ENCODE results near the gene TRAF5.
A peak's percentile ranks its signal among the peaks of the same experiment; 100 is the strongest.
"Not testable (repeated sequence)": the region's sequence is repeated elsewhere in the genome, so short reads cannot be mapped to it uniquely, and the experiment has no call there.

Gene TRAF5

GRCh38 chr1:211386921-211387320 is 60.3 kb downstream of the TRAF5 start:
- H3K4me2 ChIP-seq (ENCODE audit: low read depth, low read length): no peak overlapping the region
- no peaks in the 10 kb centered on the region for H3K27me3 ChIP-seq (replicated peaks; ENCODE audit: insufficient read depth, low read length)
- no peak for DNase-seq
- no peak overlapping the region for H3K4me3 ChIP-seq (ENCODE audit: low read length)
- H3F3A ChIP-seq (ENCODE audit: insufficient read depth, low read length): no peaks in the 10 kb centered on the region; the same call in 1 of the 2 replicates
- no peaks in the 10 kb centered on the region for H3K36me3 ChIP-seq (replicated peaks; ENCODE audit: insufficient read depth, low read length)
- no peak overlapping the region for H3K27ac ChIP-seq (ENCODE audit: low read length)
- H3K9me3 ChIP-seq (replicated peaks; ENCODE audit: insufficient read depth, low read length): no peaks in the 10 kb centered on the region
- H3K4me1 ChIP-seq (ENCODE audit: low read length): peaks cover 16% of the 10 kb centered on the region
- no peaks in the 10 kb centered on the region for H4K20me1 ChIP-seq (ENCODE audit: insufficient read depth, low read length)
- TF ChIP-seq EZH2 (optimal IDR thresholded peaks at IDR 0.05; ENCODE audit: low read depth, low read length) (no peak), EZH2phosphoT487 (IDR thresholded peaks at IDR 0.05; ENCODE audit: low read length) (no peak), CTCF (IDR thresholded peaks at IDR 0.05; ENCODE audit: low read length) (no peak)
- H2AFZ ChIP-seq (ENCODE audit: low read length): no peak overlapping the region
- H3K79me2 ChIP-seq (ENCODE audit: low read length): peaks cover 13% of the 10 kb centered on the region
- no peak overlapping the region for H3K9ac ChIP-seq (ENCODE audit: low read length)
- H3K9me2 ChIP-seq (replicated peaks; ENCODE audit: insufficient read depth, low read length): no peaks in the 10 kb centered on the region

- not testable (repeated sequence) for H3K9me2 ChIP-seq (replicated peaks; ENCODE audit: insufficient read depth, low read length); H3K4me1 ChIP-seq (ENCODE audit: low read length); H3K36me3 ChIP-seq (replicated peaks; ENCODE audit: insufficient read depth, low read length); H3F3A ChIP-seq (ENCODE audit: insufficient read depth, low read length); H4K20me1 ChIP-seq (ENCODE audit: insufficient read depth, low read length); DNase-seq; H3K27ac ChIP-seq (ENCODE audit: low read length); H3K79me2 ChIP-seq (ENCODE audit: low read length); H3K27me3 ChIP-seq (replicated peaks; ENCODE audit: insufficient read depth, low read length); H3K9me3 ChIP-seq (replicated peaks; ENCODE audit: insufficient read depth, low read length)
- H3K9ac ChIP-seq (ENCODE audit: low read length): 0 out of 2 replicates have a peak overlapping the region, but pooled peaks have one; percentile 52
- H3K4me2 ChIP-seq (ENCODE audit: low read depth, low read length): peak overlapping the region; percentile 69
- peak overlapping the region; percentile 63; the same call in 1 of the 2 replicates for H3K4me3 ChIP-seq (ENCODE audit: low read length)
- peak overlapping the region; percentile 65 for H2AFZ ChIP-seq (ENCODE audit: low read length)
Observed at GRCh38 chr1:211390829-211391228, 64.2 kb downstream of the TRAF5 start.

- Histone ChIP-seq H3K4me1 (ENCODE audit: low read length) (peaks cover 10% of the 10 kb centered on the region), H3K4me3 (ENCODE audit: low read length) (no peak overlapping the region), H3K27me3 (replicated peaks; ENCODE audit: insufficient read depth, low read length) (no peaks in the 10 kb centered on the region), H3K27ac (ENCODE audit: low read length) (no peak overlapping the region), H4K20me1 (ENCODE audit: insufficient read depth, low read length) (no peaks in the 10 kb centered on the region), H3K79me2 (ENCODE audit: low read length) (0 out of 2 replicates have a peak, but pooled peaks cover 8% of the 10 kb centered on the region), H3K36me3 (replicated peaks; ENCODE audit: insufficient read depth, low read length) (no peaks in the 10 kb centered on the region), H2AFZ (ENCODE audit: low read length) (no peak overlapping the region), H3K9ac (ENCODE audit: low read length) (no peak overlapping the region), H3K4me2 (ENCODE audit: low read depth, low read length) (peak overlapping the region; percentile 69; the same call in 1 of the 2 replicates), H3K9me3 (replicated peaks; ENCODE audit: insufficient read depth, low read length) (no peaks in the 10 kb centered on the region), H3K9me2 (replicated peaks; ENCODE audit: insufficient read depth, low read length) (no peaks in the 10 kb centered on the region), H3F3A (ENCODE audit: insufficient read depth, low read length) (no peaks in the 10 kb centered on the region)
- DNase-seq: no peak
- TF ChIP-seq EZH2phosphoT487 (IDR thresholded peaks at IDR 0.05; ENCODE audit: low read length) (no peak), CTCF (IDR thresholded peaks at IDR 0.05; ENCODE audit: low read length) (no peak), EZH2 (optimal IDR thresholded peaks at IDR 0.05; ENCODE audit: low read depth, low read length) (no peak)
Observed at GRCh38 chr1:211393203-211393602, 66.6 kb downstream of the TRAF5 start.

- H3K27me3 ChIP-seq (replicated peaks; ENCODE audit: insufficient read depth, low read length); H3K4me3 ChIP-seq (ENCODE audit: low read length); H3K27ac ChIP-seq (ENCODE audit: low read length); H3K4me1 ChIP-seq (ENCODE audit: low read length); DNase-seq; H3F3A ChIP-seq (ENCODE audit: insufficient read depth, low read length); H2AFZ ChIP-seq (ENCODE audit: low read length); H3K4me2 ChIP-seq (ENCODE audit: low read depth, low read length); H3K9me2 ChIP-seq (replicated peaks; ENCODE audit: insufficient read depth, low read length); H3K9me3 ChIP-seq (replicated peaks; ENCODE audit: insufficient read depth, low read length); H4K20me1 ChIP-seq (ENCODE audit: insufficient read depth, low read length); H3K36me3 ChIP-seq (replicated peaks; ENCODE audit: insufficient read depth, low read length); H3K9ac ChIP-seq (ENCODE audit: low read length); H3K79me2 ChIP-seq (ENCODE audit: low read length): not testable (repeated sequence)
Observed at GRCh38 chr1:211398266-211398930, 71.8 kb downstream of the TRAF5 start.

- H3K4me3 ChIP-seq (ENCODE audit: low read length); H3K4me1 ChIP-seq (ENCODE audit: low read length); H3K4me2 ChIP-seq (ENCODE audit: low read depth, low read length); H3K9me2 ChIP-seq (replicated peaks; ENCODE audit: insufficient read depth, low read length); H3K36me3 ChIP-seq (replicated peaks; ENCODE audit: insufficient read depth, low read length); H4K20me1 ChIP-seq (ENCODE audit: insufficient read depth, low read length); H2AFZ ChIP-seq (ENCODE audit: low read length); H3K9ac ChIP-seq (ENCODE audit: low read length); H3K79me2 ChIP-seq (ENCODE audit: low read length); DNase-seq; H3K27ac ChIP-seq (ENCODE audit: low read length); H3K9me3 ChIP-seq (replicated peaks; ENCODE audit: insufficient read depth, low read length); H3K27me3 ChIP-seq (replicated peaks; ENCODE audit: insufficient read depth, low read length); H3F3A ChIP-seq (ENCODE audit: insufficient read depth, low read length): not testable (repeated sequence)
Observed at GRCh38 chr1:211399851-211400393, 73.3 kb downstream of the TRAF5 start.

GRCh38 chr1:211401751-211402150 is 75.1 kb downstream of the TRAF5 start:
- H3K9me2 ChIP-seq (replicated peaks; ENCODE audit: insufficient read depth, low read length); H3K4me2 ChIP-seq (ENCODE audit: low read depth, low read length); H4K20me1 ChIP-seq (ENCODE audit: insufficient read depth, low read length); H3K9me3 ChIP-seq (replicated peaks; ENCODE audit: insufficient read depth, low read length); H3K9ac ChIP-seq (ENCODE audit: low read length); H3K4me3 ChIP-seq (ENCODE audit: low read length); DNase-seq; H3K79me2 ChIP-seq (ENCODE audit: low read length); H3K36me3 ChIP-seq (replicated peaks; ENCODE audit: insufficient read depth, low read length); H3F3A ChIP-seq (ENCODE audit: insufficient read depth, low read length); H3K27ac ChIP-seq (ENCODE audit: low read length); H3K27me3 ChIP-seq (replicated peaks; ENCODE audit: insufficient read depth, low read length); H2AFZ ChIP-seq (ENCODE audit: low read length); H3K4me1 ChIP-seq (ENCODE audit: low read length): not testable (repeated sequence)
